ENCODE results near the gene ALDH8A1.
A peak's percentile ranks its signal among the peaks of the same experiment; 100 is the strongest.
"Not testable (repeated sequence)": the region's sequence is repeated elsewhere in the genome, so short reads cannot be mapped to it uniquely, and the experiment has no call there.

Gene ALDH8A1

DNA sequence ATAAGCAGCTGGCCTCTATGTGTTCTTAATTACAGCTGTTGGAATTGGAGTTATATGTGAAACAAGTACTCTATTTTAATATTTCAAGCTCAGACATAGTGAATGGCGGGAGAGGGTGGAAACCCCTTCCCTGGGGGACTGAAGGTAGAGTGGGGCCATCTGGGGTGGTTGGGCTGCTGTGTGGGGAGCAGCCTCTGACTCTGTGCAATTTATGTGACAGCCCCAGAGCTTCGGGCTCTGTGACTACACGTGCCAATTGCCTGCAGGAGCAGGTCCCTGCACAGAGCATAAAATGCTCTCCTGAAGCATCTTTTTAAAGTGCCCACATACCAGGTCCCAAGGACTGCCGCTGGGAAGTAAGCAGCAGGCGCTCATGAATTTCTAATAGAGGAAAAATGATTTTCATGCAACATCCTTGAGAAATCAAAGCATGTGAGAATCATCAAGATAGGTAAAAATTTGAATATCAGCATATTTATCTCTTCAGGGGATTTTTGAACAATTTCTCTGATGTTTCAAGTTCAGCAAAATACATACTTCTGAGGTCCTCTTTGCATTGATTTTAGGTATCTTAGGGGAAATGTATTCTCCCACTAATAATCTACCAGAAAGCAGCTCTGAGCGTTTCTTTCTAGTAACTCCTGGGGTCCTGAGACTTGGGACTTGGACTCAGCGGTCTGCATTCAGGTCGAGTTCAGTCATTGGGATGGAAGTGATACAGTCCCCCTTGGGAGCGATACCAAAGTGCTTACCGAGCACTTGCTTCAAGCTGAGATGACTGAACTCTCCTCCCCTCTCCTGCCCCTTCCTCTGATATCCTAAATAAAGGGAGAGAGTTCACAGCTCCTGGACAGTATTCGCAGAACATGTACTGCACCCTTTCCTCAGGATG lies 40.0 kb downstream of the ALDH8A1 start:
- no peak for DNase-seq

DNA sequence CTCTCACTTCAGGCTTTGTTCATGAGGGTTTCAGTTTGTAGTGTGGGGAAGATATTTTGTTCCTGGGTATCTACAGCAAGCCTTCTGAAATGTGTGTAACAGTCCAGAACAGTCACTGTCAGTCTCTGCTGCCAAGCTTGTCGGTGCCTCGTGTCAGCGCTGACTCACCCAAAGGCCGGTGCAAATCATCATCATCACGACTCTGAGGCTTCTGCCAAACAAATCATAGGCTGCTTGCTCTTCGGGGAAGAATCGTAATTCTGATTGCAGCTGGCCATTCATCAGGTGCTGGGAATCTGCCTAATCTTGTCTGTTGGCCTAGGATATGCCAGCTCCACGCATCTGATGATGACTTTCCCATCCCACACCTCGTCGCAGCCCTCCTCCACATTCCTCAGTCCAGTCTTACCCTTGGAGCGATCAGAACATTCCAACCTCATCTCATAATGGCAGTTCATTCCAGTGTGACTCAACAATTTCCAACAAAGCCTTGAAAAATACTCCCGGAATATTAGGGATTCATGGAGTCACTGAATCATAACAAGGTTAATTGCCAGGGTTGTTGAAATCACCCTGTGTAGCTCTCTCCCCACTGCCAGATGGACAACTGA lies 40.9 kb downstream of the ALDH8A1 start:
- peak; percentile 70 for DNase-seq

- not testable (repeated sequence) for DNase-seq
These were observed 45.2 kb downstream of the ALDH8A1 start for GRCh38 chr6:134904731-134905130.

DNA sequence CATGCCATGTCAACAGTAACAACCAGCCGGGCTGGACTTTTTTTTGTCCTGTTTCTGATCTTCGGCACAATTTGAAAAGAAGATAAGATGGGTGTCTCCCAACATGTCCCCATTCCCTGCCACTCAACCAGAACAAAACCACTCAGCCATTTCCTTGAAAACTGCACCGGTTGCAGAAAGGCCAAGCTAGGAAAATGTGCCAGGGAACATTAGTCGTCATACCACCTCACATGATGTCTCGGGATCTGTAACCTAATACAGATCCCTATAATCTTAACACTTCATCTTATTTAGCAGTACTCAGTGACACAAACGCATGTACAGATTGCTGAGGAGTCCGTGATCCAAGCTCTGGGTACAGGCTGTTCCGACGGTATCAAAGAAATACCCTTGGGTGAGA lies 46.5 kb downstream of the ALDH8A1 start:
- no peak for DNase-seq

DNA sequence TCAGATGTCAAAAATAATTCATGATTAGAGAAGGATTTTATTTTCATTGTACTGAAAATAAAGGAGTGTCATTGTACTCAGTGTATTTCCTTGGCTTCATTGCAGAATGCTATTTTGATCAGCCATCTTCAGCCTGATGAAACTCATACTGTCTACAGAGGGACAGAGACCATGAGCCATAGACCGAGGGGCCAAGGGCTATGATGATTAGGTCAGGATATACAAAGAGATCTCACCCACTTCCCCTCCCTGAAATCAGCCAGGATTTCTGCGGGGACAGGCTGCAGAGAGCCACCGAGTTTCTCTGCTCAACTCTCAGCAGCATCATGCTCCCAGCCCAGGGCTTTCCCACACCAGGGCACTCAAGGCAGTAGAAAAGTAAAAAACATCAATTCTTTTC lies 47.0 kb downstream of the ALDH8A1 start:
- DNase-seq, result no peak

GRCh38 chr6:134902074-134902861 lies 47.6 kb downstream of the ALDH8A1 start:
- no peak for DNase-seq

GRCh38 chr6:134898575-134898974 lies 51.3 kb downstream of the ALDH8A1 start:
- no peak for DNase-seq

DNA sequence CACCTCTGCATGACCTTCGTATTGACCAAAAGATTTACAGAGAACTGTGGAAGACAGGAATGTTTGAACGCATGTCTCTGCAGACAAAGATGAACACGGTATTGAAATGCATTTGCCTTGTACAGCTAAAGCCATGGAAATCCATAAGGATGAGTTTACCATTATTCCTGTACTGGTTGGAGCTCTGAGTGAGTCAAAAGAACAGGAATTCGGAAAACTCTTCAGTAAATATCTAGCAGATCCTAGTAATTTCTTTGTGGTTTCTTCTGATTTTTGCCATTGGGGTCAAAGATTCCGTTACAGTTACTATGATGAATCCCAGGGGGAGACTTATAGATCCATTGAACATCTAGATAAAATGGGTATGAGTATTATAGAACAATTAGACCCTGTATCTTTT lies 51.7 kb downstream of the ALDH8A1 start:
- not testable (repeated sequence) for DNase-seq

DNA sequence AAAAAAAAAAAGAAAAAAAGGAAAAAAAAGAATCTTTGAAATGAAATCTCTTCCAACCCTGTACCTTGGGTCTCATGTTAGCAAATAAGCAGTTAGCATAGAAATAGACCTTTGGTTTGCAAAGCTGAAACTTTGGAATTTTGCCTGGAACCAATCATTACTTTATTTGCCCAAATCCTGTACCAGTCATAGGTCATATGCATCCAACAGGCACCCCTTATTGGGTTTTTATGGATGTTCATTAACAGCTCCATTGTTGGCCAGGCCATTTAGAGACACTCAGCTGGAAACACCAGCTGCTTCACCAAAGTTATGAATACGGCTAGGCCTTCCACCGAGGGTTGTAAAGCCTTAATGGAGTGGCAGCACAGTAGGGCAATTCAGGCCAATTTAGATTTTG lies 53.0 kb downstream of the ALDH8A1 start:
- no peak for DNase-seq

- no peak for DNase-seq
These were observed 55.1 kb downstream of the ALDH8A1 start for GRCh38 chr6:134894800-134895199.

DNA sequence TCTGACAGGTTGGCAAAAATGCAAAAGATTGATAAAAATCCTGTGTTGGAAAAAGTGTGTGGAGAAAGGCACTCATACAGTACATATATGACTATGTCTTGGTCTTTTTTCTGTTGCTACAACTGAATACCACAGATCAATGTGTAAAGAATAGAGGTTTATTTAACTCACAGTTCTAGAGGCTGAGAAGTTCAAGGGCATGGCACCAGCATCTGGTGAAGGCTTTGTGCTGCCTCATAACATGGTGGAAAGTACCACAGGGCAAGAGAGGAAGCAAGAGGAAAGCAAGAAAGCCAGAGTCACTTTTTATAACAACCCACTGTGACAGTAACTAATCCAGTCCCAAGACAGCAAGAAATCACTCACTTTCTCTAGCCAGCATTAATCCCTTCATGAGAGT lies 57.5 kb downstream of the ALDH8A1 start:
- no peak for DNase-seq

- no peak for DNase-seq
These were observed 58.3 kb downstream of the ALDH8A1 start for GRCh38 chr6:134891633-134892032.

DNA sequence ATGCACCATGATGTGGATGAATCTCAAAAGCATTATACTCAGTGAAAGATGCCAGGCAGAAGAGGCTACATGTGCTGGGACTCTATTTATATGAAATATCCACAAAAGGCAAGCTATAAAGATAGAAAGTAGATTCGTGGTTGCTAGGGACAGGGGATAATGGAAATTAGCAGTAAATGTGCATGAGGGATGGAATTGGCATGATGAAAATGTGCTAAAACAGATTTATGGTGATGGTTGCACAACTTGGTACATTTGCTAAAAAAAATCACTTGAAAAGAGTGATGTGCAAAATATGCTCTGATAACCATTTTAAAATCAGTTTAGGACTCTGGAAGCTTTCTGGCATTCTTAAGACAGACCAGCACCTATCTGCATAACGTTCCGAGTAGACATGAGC lies 61.6 kb downstream of the ALDH8A1 start:
- no peak for DNase-seq

DNA sequence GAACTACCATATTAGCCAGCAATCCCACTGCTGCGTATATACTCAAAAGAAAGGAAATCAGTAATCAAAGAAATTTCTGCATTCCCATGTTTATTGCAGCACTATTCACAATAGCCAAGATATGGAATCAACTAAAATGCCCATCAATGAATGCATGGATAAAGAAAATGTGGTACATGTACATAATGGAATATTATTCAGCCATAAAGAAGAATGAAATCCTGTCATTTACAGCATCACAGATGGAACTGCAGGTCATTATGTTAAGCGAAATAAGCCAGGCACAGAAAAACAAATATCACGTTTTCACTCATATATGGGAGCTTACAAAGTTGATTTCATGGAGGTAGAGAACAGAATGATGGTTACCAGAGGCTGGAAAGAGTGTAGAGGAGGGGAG lies 65.1 kb downstream of the ALDH8A1 start:
- DNase-seq, result no peak

GRCh38 chr6:134883314-134883713 lies 66.6 kb downstream of the ALDH8A1 start:
- DNase-seq, result no peak

DNA sequence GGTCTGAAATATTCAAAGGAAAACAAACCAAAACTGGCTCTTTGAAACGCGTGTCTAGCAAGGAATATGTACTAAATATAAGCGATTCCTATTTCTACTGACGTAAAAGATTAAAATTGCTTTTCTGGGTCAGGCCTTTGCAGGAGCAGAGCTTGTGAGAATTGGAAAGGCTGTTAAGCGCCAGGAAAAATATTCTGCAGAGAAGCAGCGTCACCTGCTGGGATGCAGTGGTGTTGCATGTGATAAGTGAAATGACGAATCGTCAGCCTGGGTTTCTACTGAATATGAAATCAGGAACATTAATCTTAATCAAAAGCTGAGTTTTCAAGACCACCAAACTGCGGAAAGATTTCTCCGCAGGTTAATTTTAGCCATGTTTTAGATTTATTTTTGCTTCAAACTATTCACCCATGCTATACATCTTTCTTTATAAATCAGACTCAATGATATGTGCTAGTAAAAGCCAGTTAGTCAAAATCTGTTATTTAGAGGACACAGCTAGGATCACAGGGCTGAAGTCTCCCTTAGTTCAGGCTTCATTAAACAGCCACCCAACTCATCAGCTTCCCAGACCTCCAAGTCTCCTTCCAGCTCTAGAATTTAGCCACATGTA lies 67.4 kb downstream of the ALDH8A1 start:
- peak; percentile 53 for DNase-seq

- DNase-seq, result no peak
These were observed 69.3 kb downstream of the ALDH8A1 start for GRCh38 chr6:134880487-134881190.

DNA sequence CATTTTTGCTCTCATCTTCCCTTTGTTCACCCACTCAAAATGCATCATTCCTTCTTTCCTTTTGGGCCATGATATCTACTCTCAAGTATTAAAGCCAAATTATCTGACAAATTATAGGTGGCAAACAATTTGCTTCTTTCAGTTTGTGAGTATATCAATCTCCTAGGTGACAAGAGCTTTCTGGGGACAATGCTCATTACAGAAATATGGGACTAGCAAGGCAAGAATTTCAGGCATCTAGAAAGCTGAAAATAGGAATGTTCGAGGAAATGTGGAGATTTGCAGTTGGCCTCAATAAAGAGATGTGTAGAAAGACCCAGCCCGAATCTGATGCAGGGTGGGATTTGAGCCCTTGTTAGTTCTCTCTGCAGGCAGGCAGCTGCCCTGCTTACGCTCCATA lies 71.8 kb downstream of the ALDH8A1 start:
- DNase-seq, result no peak

GRCh38 chr6:134875367-134875766 lies 74.5 kb downstream of the ALDH8A1 start:
- DNase-seq, result no peak

- no peak for DNase-seq
These were observed 76.2 kb downstream of the ALDH8A1 start for GRCh38 chr6:134873500-134874388.
